H1 (cell line): ENCODE measurements around the gene TAF6. TPM values are rescaled to one million over a fixed set of nuclear protein-coding genes. Genes with fewer than 3 reads are reported as not detected.

Experiments
- CTCF ChIA-PET: fragments of 300-600 bp; sonication (Branson Sonifier 250); formaldehyde crosslinking; loops from one replicate; lab custom pipeline; 2021; ENCODE audit not compliant: partially characterized antibody; lab: Charles Lee
- POLR2A ChIA-PET: fragments of 300-600 bp; sonication (Branson Sonifier 250); formaldehyde crosslinking; loops from one replicate; lab custom pipeline; 2021; ENCODE audit warnings: inconsistent platforms; ENCODE audit not compliant: partially characterized antibody; lab: Charles Lee
- DNase-seq, 2 experiments: peaks; one replicate each; pipeline versions ENCODE4 v3.0.0 to v3.0.0-alpha.2; 2010 to 2022; ENCODE audit warnings: low spot score in 2 of 2, low read depth in 1 of 2, mixed read lengths in 1 of 2
- FAIRE-seq: peaks from 2 replicates; lab custom pipeline; 2011; peaks lifted over from hg19 to GRCh38; lab: Jason Lieb, UNC
- H2AFZ ChIP-seq: 2 replicates; pipeline ENCODE4 v1.8.1; 2012; ENCODE audit warnings: low read length, inconsistent platforms
- H2AK5ac ChIP-seq: 2 replicates; pipeline ENCODE4 v1.6.1; 2013; ENCODE audit warnings: low read depth, low read length
- H2BK120ac ChIP-seq: replicated peaks from 2 replicates; pipeline ENCODE3; 2013; ENCODE audit warnings: low read depth, low read length, inconsistent platforms
- H2BK12ac ChIP-seq: 2 replicates; pipeline ENCODE4 v1.6.1; 2013; ENCODE audit warnings: low read depth, low read length
- H2BK15ac ChIP-seq: 2 replicates; pipeline ENCODE4 v1.6.1; 2013; ENCODE audit warnings: low read length
- H2BK20ac ChIP-seq: 2 replicates; pipeline ENCODE4 v1.6.1; 2013; ENCODE audit warnings: low read length
- H2BK5ac ChIP-seq: 2 replicates; pipeline ENCODE4 v1.6.1; 2013; ENCODE audit warnings: low read depth, low read length
- H3K14ac ChIP-seq: 2 replicates; pipeline ENCODE4 v1.6.1; 2013; ENCODE audit warnings: inconsistent platforms; ENCODE audit not compliant: insufficient read length
- H3K18ac ChIP-seq: 2 replicates; pipeline ENCODE4 v1.6.1; 2013; ENCODE audit warnings: low read length; ENCODE audit errors: extremely low read depth
- H3K23ac ChIP-seq: 2 replicates; pipeline ENCODE4 v1.6.1; 2013; ENCODE audit warnings: inconsistent platforms; ENCODE audit not compliant: insufficient read length
- H3K23me2 ChIP-seq: 2 replicates; pipeline ENCODE4 v1.6.1; 2013; ENCODE audit warnings: low read depth, low read length
- H3K27ac ChIP-seq: 2 replicates; pipeline ENCODE4 v1.6.1; 2011; ENCODE audit warnings: low read depth, low read length, inconsistent platforms
- H3K27me3 ChIP-seq, 4 experiments: replicated peaks in 1 of 4; 1 replicate in 1 of 4; 2 replicates in 3 of 4; pipeline versions ENCODE4 v1.6.1 to v1.8.1; 2011 to 2013; ENCODE audit warnings: low read length in 3 of 4, mild to moderate bottlenecking in 3 of 4, inconsistent platforms in 2 of 4, mixed read lengths in 2 of 4, moderate library complexity in 1 of 4; ENCODE audit not compliant: control insufficient read depth in 3 of 4, insufficient read depth in 3 of 4; ENCODE audit errors: extremely low read depth in 1 of 4
- H3K36me3 ChIP-seq, 4 experiments: 2 replicates each; pipeline versions ENCODE4 v1.6.1 to v1.8.1; 2011 to 2013; ENCODE audit warnings: mild to moderate bottlenecking in 4 of 4, low read length in 3 of 4, moderate library complexity in 2 of 4, control low read depth in 1 of 4, inconsistent platforms in 1 of 4; ENCODE audit not compliant: insufficient read depth in 4 of 4, control insufficient read depth in 2 of 4
- H3K4ac ChIP-seq: replicated peaks from 2 replicates; pipeline ENCODE3; 2013; ENCODE audit warnings: low read length, low read depth, mixed read lengths, inconsistent platforms; ENCODE audit not compliant: insufficient read length
- H3K4me1 ChIP-seq, 4 experiments: replicated peaks in 1 of 4; 1 replicate in 1 of 4; 2 replicates in 3 of 4; pipeline versions ENCODE4 v1.6.1 to v1.8.1; 2011 to 2013; ENCODE audit warnings: low read length in 3 of 4, inconsistent platforms in 2 of 4, mixed read lengths in 1 of 4; ENCODE audit not compliant: insufficient read depth in 4 of 4, control insufficient read depth in 3 of 4
- H3K4me2 ChIP-seq, 2 experiments: 2 replicates each; pipeline versions ENCODE4 v1.6.1 to v1.8.1; 2011 to 2013; ENCODE audit warnings: low read depth in 2 of 2, low read length in 2 of 2, control low read depth in 1 of 2, inconsistent platforms in 1 of 2, mild to moderate bottlenecking in 1 of 2; ENCODE audit not compliant: insufficient read depth in 1 of 2
- H3K4me3 ChIP-seq, 4 experiments: fragments of 200-600, 300-600 bp in 1 of 4; sonication (generic), shearing (Covaris generic), sonication (Bioruptor Twin) in 1 of 4; 2 replicates each; pipeline versions ENCODE4 v1.5.1 to v1.8.1; 2011 to 2016; ENCODE audit warnings: low read length in 4 of 4, low read depth in 3 of 4, control low read depth in 2 of 4, inconsistent platforms in 2 of 4, mild to moderate bottlenecking in 2 of 4, mixed read lengths in 1 of 4, moderate library complexity in 1 of 4; ENCODE audit not compliant: insufficient read depth in 2 of 4; ENCODE audit errors: extremely low read depth in 1 of 4
- H3K56ac ChIP-seq: replicated peaks from 2 replicates; pipeline ENCODE3; 2013; ENCODE audit warnings: low read depth, mild to moderate bottlenecking, mixed read lengths, low read length, inconsistent platforms; ENCODE audit not compliant: insufficient read length
- H3K79me1 ChIP-seq: 2 replicates; pipeline ENCODE4 v1.6.1; 2013; ENCODE audit warnings: low read depth, low read length, control low read depth
- H3K79me2 ChIP-seq, 2 experiments: 2 replicates each; pipeline versions ENCODE4 v1.6.1 to v1.8.1; 2012 to 2013; ENCODE audit warnings: low read length in 2 of 2, mild to moderate bottlenecking in 2 of 2, inconsistent platforms in 1 of 2; ENCODE audit not compliant: insufficient read depth in 2 of 2, control insufficient read depth in 1 of 2
- H3K9ac ChIP-seq, 4 experiments: replicated peaks in 1 of 4; 1 replicate in 1 of 4; 2 replicates in 3 of 4; pipeline versions ENCODE4 v1.6.1 to v1.8.1; 2011 to 2013; ENCODE audit warnings: low read depth in 3 of 4, low read length in 3 of 4, control low read depth in 2 of 4, mild to moderate bottlenecking in 2 of 4, moderate library complexity in 2 of 4, inconsistent platforms in 1 of 4; ENCODE audit errors: extremely low read depth in 1 of 4
- H3K9me3 ChIP-seq, 2 experiments: 2 replicates each; pipeline versions ENCODE4 v1.6.1 to v1.8.1; 2012 to 2013; ENCODE audit warnings: mild to moderate bottlenecking in 2 of 2, moderate library complexity in 2 of 2, control low read depth in 1 of 2, inconsistent platforms in 1 of 2, low read depth in 1 of 2, low read length in 1 of 2, mixed read lengths in 1 of 2; ENCODE audit not compliant: insufficient read depth in 2 of 2
- H4K20me1 ChIP-seq, 2 experiments: replicated peaks in 1 of 2; 2 replicates each; pipeline versions ENCODE3 to v1.8.1; 2011 to 2013; ENCODE audit warnings: inconsistent platforms in 2 of 2, low read length in 2 of 2, mild to moderate bottlenecking in 1 of 2; ENCODE audit not compliant: insufficient read depth in 2 of 2, control insufficient read depth in 1 of 2
- H4K5ac ChIP-seq: 2 replicates; pipeline ENCODE4 v1.6.1; 2013; ENCODE audit warnings: low read length, low read depth, mixed read lengths, inconsistent platforms; ENCODE audit not compliant: insufficient read length
- H4K8ac ChIP-seq: 2 replicates; pipeline ENCODE4 v1.8.0; 2013; ENCODE audit warnings: mild to moderate bottlenecking, moderate library complexity, low read length, inconsistent platforms; ENCODE audit not compliant: insufficient read depth; ENCODE audit errors: extremely low read depth
- H4K91ac ChIP-seq: replicated peaks from 2 replicates; pipeline ENCODE3; 2013; ENCODE audit warnings: low read length, mixed read lengths, inconsistent platforms; ENCODE audit not compliant: insufficient read length
- RNF2 ChIP-seq: fragments of 200-900, 300-1000 bp; sonication (generic); IDR thresholded peaks from 2 replicates; pipeline ENCODE4 v1.7.1; 2016; ENCODE audit warnings: borderline replicate concordance, low read depth, mild to moderate bottlenecking, antibody characterized with exemption, low read length; ENCODE audit not compliant: poor library complexity, severe bottlenecking; ENCODE audit errors: missing control alignments
- SAP30 ChIP-seq: fragments of 300-600 bp; sonication (generic); IDR thresholded peaks from 2 replicates; pipeline ENCODE4 v1.7.1; 2012; ENCODE audit warnings: low read length, moderate library complexity, mild to moderate bottlenecking, inconsistent platforms; ENCODE audit not compliant: insufficient read depth, insufficient replicate concordance
- WGBS, 2 experiments: shearing (Covaris generic) in 1 of 2; methylation state at CpG; one replicate each; pipeline versions ENCODE4 v1.1.6 to v1.1.7; 2013 to 2015; ENCODE audit warnings: low lambda C conversion rate in 2 of 2, mixed read lengths in 2 of 2, inconsistent platforms in 1 of 2, low coverage in 1 of 2, missing lambda C conversion rate in 1 of 2; ENCODE audit not compliant: insufficient replicate concordance in 2 of 2, insufficient coverage in 1 of 2, insufficient read length in 1 of 2; ENCODE audit errors: extremely low coverage in 1 of 2, missing lambda C conversion rate in 1 of 2; 5-methylcytosine and 5-hydroxymethylcytosine counted together
- polyA plus RNA-seq, 7 experiments: library from polyadenylated mRNA; depleted of rRNA in 3 of 7; stranded (reverse) in 5 of 7; unstranded in 2 of 7; fragments of >200 nt in 5 of 7; fragments of 200-250 nt in 2 of 7; gene quantifications; 1 replicate in 5 of 7; 2 replicates in 1 of 7; 4 replicates in 1 of 7; pipeline versions ENCODE4 v1.2.1 to v1.2.3, GENCODE V29; 2011 to 2013; ENCODE audit warnings: missing spikeins in 2 of 7, mixed read lengths in 2 of 7
- total RNA-seq: library from RNA; stranded (reverse); fragmentation: NEBNext Ultra II Directional; extraction: Animal tissue kit (Norgen Biotek cat#: 25700); gene quantifications from 2 replicates; pipeline ENCODE4 v1.2.1, GENCODE V29; 2021

TAF6 gene
- total and polyA plus RNA-seq, 2 of the 8 experiments (the other 6 are each of a cell fraction or from before 2014, with no cell fraction given), result 66.7 to 101 TPM

DNA sequence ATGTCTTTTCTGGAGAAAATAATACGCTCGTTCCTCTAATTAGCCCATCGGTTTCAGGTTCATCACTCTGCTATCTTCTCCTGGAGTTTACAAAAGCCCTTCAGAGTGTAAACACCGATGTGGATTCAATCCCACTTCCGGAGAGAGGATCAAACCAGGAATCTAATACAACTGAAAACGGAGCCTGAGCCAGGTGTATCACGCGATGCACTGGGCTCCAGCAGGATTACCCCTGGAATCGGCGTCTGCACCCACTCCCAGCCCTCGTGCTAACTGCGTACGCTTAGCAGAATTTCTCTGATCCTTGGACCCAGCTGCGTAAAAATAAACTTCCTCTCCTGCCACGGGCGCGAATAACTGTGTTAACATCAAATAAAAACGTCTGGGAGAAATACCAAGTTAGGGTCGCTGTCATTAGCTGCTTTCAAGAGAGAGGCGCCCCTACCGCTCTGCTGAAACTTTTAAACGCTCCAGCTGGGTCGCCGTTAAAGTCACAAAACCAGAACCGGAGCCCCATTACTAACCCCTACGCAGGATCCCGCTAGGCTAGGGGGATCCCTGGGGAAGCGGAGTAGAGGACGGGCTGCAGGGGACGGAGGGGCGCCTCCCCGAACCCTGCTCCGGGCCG lies 38.1 kb downstream of the TAF6 start:
- H4K20me1 ChIP-seq, result peaks cover 1 to 3% of the 10 kb centered on the region in 2 experiments
- no peak overlapping the region for H2BK12ac ChIP-seq
- peak overlapping the region; percentile 85 for H2BK5ac ChIP-seq
- H3K4me2 ChIP-seq, result peak overlapping the region; percentile 66 to 73
- peak overlapping the region; percentile 76 to 100 (median 96) for H3K4me3 ChIP-seq
- peak overlapping the region; percentile 91 for H3K27ac ChIP-seq
- CTCF ChIA-PET, result interaction anchor here (0.9 kb wide), 1 partner anchor 17 kb away, joined by 3 read pairs; no protein-coding TSS in a partner anchor
- peak overlapping the region; percentile 97 for H3K4ac ChIP-seq
- no peak overlapping the region for H2BK15ac ChIP-seq
- no peak overlapping the region for H2AFZ ChIP-seq
- H2BK20ac ChIP-seq, result no peak overlapping the region
- peak overlapping the region; percentile 55 for H4K91ac ChIP-seq
- H3K4me1 ChIP-seq, result peaks cover 0 to 9% (median 4%) of the 10 kb centered on the region in 4 experiments; a peak in 3 of 7 replicates
- peaks cover 4% of the 10 kb centered on the region; the same call in 1 of the 2 replicates for H3K79me1 ChIP-seq
- H3K27me3 ChIP-seq, result no peaks in the 10 kb centered on the region
- WGBS, 2 experiments, result 4% methylated on average over 32 of the region's 34 CpGs; no CpG with 5 or more reads in 1 of the 2 experiments
- FAIRE-seq, result no peak
- peak overlapping the region; percentile 68 for H4K5ac ChIP-seq
- H2BK120ac ChIP-seq, result no peak overlapping the region
- H4K8ac ChIP-seq, result peak overlapping the region; percentile 100
- H3K14ac ChIP-seq, result no peak overlapping the region
- H3K9ac ChIP-seq, result peak overlapping the region; percentile 94 to 97 (median 94)
- DNase-seq, result no peak
- TF ChIP-seq SAP30, result peak; percentile 45
- TF ChIP-seq RNF2, result no peak
- H3K18ac ChIP-seq, result no peak overlapping the region
- H3K36me3 ChIP-seq, result peaks cover 20 to 41% (median 31%) of the 10 kb centered on the region in 4 experiments
- H3K56ac ChIP-seq, result peak overlapping the region; percentile 92
- POLR2A ChIA-PET, result interaction anchor here (0.9 to 19.6 kb wide), 5 partner anchors 11 to 36 kb away, joined by 3 to 722 read pairs (median 163); partner anchors contain the start of genes AP4M1, MCM7 and ZSCAN21
- H3K23ac ChIP-seq, result no peak overlapping the region
- H3K23me2 ChIP-seq, result peaks cover 6% of the 10 kb centered on the region; the same call in 1 of the 2 replicates
- peaks cover 4 to 8% of the 10 kb centered on the region in 2 experiments; a peak in 2 of 4 replicates for H3K9me3 ChIP-seq
- H3K79me2 ChIP-seq, result peaks cover 32 to 52% of the 10 kb centered on the region in 2 experiments
- no peak overlapping the region for H2AK5ac ChIP-seq
